C4-2B (cell line): ENCODE data around the gene LRCH3.

Experiments
- H3K27ac ChIP-seq: fragments of 450-650 bp; 2 replicates; pipeline ENCODE4 v1.5.1; 2017
- CTCF ChIP-seq: fragments of 450-650 bp; conservative IDR thresholded peaks from 2 replicates; pipeline ENCODE4 v1.5.1; 2017; ENCODE audit warnings: mild to moderate bottlenecking
- ZFX ChIP-seq: fragments of 450-650 bp; IDR thresholded peaks from 2 replicates; pipeline ENCODE4 v1.6.1; 2017

LRCH3 gene

GRCh38 chr3:197775317-197775716, 15.7 kb upstream of the LRCH3 start:
- no peak overlapping the region for H3K27ac ChIP-seq
- no peak for TF ChIP-seq CTCF
- TF ChIP-seq ZFX: no peak

- no peak overlapping the region for H3K27ac ChIP-seq
- TF ChIP-seq ZFX: no peak
- TF ChIP-seq CTCF: no peak
Measured at GRCh38 chr3:197782230-197782629, 8.8 kb upstream of the LRCH3 start.

GRCh38 chr3:197784019-197784585, 7.0 kb upstream of the LRCH3 start:
- no peak for TF ChIP-seq CTCF
- TF ChIP-seq ZFX: no peak
- H3K27ac ChIP-seq: no peak overlapping the region

DNA sequence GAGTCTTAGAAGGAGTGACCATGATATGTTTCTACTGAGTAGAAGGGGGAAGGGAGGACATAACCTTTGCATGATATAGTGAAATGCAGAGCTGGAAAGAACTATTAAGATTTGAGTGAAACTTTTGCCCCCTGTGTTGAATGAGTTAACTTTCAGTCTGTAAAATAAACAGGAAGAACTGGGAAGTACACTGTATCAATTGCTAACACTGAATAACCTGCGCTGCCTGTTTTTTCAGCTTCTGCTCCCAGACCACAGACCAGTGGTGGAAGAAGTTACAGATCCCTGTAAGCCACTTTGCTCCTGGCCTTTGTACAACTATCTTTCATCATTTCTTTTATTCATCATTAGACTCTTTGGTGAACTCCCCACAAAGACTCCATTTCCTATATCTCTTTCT, 3.6 kb upstream of the LRCH3 start:
- peak overlapping the region; percentile 53 for H3K27ac ChIP-seq

GRCh38 chr3:197789309-197789708, 1.7 kb upstream of the LRCH3 start:
- H3K27ac ChIP-seq: no peak overlapping the region
- TF ChIP-seq CTCF: no peak
- no peak for TF ChIP-seq ZFX

More for the DNA sequence above, 3.6 kb upstream of the LRCH3 start:
- no peak for TF ChIP-seq CTCF

GRCh38 chr3:197790033-197790432, 1.0 kb upstream of the LRCH3 start:
- no peak for TF ChIP-seq ZFX
- no peak overlapping the region for H3K27ac ChIP-seq

- no peak for TF ChIP-seq ZFX
- no peak for TF ChIP-seq CTCF
- peak overlapping the region; percentile 91 for H3K27ac ChIP-seq
Measured at GRCh38 chr3:197791892-197792647, 1.0 kb downstream of the LRCH3 start.

DNA sequence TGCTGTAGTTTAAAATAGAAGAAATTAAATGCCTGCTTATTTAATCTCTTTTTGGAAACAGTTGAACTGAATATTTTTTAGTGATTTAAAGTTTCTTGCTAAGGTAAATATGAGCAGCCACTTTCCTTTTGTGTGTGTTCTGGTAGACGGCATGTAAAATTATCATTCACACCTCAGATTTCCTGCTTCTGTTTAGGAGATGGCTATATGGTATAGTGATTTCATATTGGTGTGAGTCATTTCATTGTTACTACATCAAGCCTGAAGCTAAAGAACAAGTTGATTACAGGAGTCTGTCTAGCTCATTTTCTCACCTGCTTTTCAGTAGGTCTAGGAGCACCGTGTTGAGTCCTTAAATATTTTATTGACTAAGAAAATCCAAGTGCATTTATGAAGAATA, 2.2 kb downstream of the LRCH3 start:
- TF ChIP-seq ZFX (no peak), CTCF (no peak)
- no peak overlapping the region for H3K27ac ChIP-seq
